GM18873 (cell line): ENCODE results near the gene ROS1.
"Not testable (repeated sequence)": the region's sequence is repeated elsewhere in the genome, so short reads cannot be mapped to it uniquely, and the experiment has no call there.

Experiments
- ATAC-seq: cut with Tn5 transposase; IDR thresholded peaks from one replicate; pipeline ENCODE4 v1.9.1; 2021; ENCODE audit warnings: mild to moderate bottlenecking, moderate library complexity, moderate number of reproducible peaks; ENCODE audit not compliant: unreplicated experiment, low FRiP score

The ROS1 gene

DNA sequence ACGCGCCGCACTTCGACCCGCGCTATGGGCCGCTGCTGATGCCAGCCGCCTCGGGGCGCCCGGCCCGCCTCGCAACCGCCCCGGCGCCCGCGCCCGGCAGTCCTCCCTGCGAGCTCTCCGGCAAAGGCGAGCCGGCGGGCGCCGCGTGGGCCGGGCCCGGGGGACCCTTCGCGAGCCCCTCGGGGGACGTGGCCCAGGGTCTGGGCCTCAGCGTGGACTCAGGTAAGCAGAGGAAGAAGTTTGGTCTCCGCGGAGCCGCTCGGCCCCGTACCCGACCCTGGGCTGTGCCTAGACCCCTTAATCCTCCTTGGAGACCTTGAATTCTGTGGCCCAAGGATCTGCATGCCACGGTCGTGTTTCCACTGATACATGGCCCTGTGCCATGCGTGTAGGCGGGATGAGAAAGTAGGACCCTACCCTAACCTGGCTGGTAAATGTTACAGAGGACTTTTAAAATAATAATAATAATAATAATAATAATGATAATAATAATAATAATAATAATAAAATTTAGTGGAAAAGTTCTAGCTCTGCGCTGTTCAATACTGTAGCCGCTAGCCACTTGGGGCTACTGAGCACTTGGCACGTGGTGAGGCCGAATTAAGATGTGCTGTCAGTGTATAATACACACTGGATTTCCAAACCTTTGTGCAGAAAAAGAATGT is 154.8 kb downstream of the ROS1 start:
- no peak for ATAC-seq

DNA sequence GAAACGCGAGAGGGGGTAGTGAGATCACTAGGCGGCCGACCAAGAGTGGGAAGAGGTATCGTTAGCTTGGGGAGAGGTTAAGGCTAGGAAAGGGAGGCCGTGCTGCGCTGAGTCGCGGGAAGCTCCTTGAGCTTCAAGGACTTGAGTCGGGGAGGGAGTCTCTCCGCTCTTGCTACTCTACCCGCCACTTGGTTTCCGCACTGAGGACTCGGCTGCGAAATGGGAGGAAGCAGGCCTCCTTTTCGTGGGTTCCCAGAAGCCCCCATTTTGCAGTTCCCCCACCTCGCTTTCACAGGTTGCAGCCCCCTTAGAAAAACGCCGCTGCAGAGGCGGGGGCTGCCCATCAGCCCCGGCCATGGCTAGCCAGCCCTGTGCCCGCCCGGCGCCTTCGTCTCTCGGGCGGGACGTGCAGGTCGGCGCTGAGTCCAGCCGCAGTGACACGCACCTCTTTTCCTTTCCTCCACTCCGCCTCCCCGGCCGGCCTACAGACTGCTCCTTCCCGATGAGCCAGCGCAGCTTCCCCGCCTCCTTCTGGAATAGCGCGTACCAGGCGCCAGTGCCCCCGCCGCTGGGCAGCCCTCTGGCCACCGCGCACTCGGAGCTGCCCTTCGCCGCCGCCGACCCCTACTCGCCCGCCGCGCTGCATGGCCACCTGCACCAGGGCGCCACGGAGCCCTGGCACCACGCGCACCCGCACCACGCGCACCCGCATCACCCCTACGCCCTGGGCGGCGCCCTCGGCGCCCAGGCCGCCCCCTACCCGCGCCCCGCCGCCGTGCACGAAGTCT is 155.5 kb downstream of the ROS1 start:
- no peak for ATAC-seq

DNA sequence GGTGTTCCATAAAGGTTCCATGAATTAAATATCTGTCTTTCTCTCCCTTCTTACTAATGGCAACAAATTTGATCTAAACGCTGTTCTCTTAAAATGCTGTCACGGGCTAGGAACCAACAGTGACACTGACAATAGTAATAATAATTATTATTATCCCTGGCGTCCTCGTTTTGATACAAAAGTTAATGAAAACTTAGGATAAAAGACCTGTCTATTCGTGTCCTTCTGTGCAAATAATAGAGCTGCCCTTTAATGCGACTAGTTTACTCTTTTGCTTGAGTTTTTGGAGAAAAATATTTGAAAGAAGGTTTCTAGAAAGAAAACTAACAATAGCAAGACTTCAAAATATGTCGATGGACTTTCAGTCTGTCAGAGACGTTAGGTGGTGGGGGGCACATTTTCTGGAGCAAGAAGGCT is 156.1 kb downstream of the ROS1 start:
- no peak for ATAC-seq

DNA sequence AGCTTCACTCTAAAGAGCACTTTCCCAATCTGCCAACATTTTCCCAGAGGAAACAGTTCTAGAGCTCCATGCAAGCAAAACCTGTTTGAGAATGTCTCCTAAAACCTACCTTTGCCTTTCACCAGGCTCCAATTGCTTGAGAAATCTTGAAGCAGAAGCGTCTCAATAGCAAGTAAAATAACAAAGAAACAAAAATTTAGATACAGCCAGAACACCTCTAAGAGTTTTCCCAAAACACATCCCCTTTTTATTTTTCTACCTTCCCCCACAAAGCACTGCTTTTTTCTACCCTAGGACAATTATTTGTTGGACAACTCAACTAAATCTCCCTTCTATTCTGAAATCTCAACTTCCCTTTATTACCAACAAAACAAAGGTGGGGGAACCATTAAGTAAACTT is 156.8 kb downstream of the ROS1 start:
- no peak for ATAC-seq

DNA sequence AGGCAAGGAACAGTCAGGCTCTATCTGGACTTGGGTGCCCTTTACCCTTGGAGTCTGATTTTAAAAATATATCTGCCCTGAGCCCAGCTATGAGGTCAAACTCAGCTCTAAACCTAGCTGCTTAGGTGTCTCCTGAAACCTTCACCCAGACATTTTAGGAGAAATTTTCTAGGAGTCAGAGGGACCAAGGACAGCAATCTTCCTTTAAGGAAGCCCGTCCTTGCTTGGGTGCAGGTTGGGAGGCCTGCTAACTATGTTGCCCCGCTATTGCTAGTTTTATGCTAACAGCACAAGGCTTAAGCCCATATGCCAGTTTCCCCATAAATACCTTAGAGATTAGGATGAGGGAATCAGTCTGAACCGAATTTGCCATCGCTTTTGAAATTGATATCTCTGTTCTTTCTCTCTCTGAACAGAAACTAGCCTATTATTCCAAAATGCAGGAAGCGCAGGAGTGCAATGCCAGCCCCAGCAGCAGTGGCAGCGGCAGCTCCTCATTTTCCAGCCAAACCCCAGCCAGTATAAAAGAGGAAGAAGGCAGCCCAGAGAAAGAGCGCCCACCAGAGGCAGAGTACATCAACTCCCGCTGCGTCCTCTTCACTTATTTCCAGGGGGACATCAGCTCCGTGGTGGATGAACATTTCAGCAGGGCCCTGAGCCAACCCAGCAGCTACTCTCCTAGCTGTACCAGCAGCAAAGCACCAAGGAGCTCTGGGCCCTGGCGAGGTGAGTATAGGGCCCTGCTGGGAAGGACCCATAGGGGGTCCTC is 157.8 kb downstream of the ROS1 start:
- no peak for ATAC-seq

DNA sequence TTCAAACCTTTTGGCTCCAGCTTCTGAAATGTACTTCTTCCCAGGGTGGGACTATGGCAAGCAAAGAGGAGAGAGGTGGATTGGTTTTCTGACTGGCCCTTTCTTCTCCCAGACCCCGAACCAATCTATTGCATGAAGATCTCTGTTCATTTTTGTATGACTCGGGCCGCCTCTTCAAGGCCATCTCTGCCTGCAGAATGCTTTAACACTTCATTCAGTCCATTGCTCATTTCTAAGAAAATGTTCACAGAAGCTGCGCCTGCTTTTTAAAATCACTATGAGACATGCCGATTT is 158.7 kb downstream of the ROS1 start:
- no peak for ATAC-seq

DNA sequence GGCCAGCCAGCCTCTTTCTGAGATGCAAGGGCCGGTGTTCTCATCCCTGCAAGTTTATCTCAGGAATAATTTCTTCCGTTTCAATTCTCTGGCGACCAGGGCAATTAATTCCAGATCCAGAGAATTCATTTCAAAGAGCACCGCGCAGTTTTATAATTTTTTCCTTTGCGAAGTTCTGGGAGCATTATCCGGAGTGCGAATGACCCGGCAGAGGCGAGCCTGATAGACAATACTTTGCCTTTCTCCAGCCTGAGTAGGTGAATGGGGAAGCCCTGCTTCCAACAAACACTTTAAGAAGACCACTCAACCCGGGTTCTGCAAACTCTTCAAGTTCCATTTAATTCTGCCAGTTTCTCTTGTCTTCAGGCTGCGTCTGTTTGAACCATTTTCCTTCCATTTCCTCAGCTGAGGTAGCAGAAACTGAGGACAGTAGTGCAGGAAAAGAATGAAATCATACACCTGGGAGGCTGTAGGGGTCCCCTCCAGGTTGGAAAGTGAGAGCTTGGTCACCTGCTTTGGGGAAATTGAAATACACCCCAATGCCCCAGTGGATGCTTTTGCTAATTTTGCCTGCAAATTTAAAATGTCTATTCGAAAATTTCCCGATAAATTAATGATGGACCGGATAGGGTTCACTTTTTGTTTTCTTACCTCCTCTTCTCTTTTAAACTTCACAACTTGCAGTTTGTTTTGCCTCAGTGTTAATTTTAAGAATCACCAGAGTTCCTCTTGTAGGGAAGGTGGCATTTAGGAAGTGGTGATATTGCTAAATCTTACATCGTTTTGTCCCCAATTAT is 159.3 kb downstream of the ROS1 start:
- no peak for ATAC-seq

DNA sequence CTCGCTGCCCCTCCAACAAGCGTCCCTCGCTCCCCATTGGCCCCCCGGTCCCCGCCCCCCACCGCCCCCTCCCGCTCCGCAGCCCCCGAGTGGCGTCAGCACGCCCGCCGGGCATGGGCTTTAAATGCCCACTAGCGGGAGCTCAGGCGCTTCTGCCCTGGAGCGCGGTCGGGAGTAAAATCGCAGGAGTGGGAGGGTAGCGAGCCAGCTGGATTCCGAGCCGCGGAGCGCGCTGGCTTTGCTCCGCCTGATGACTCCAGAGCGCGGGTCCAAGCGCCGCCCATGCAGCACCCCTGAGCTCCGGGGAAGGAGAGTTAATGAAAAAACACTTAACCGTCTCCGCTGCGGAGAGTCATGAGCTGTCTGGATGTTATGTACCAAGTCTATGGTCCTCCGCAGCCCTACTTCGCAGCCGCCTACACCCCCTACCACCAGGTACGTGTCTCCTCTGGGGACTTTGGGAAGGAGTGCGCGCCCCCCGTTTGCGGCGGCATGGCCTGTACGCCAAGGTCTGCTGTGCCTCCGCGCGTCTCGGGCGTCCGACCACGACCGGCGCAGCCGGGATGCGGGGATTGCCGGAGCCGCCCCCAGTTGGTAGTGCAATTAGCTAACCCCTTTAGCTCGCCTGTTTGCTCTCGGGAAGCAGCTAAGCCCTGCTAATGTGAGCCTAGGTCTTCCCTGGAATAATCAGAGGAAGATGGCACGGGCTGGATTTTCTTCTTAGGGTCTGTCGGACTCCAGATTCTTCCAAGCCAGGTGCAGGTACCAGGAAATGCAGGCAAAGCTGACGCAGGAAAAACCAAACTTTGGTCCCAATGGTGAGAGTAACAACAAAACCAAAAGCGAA is 160.1 kb downstream of the ROS1 start, which contains the start of gene VGLL2:
Gene VGLL2 (plus strand): TSS at position 149 of the 847 bp plus-strand sequence. CDS start 206 bp downstream, at position 355.
- ATAC-seq, result no peak

DNA sequence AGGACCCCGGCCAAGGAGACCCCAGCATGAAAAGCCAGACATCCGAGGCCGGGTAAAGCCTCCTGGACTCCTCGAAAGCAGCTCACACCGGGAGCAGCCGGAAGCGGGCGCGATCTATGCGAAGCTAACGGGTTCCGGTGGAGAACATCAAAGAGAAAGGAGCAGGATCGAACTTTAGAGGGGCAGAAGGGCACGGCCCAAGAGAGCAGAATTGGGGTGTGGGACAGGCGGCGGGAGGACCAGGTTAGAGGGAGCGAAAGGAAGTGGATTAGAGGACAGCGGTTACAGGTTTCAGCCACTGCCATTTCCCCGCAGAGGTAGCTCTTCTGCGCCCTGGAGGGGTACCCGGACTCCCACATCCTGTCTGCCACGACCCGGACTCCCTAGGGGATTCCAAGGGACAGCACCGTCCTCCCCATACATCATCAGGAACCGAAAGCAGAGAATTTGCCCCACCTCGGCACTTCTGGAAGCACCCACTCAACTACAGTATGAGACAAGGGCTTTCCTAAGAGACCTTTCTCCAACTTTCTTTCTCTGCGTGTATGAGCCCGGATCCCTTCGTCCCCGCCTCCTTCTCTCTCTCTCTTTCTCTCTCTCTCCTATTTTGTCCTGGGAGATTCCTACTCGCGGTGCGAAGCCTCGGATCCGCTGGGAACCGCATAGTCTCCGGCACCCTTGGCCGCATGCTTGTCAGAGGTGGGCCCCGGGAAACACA is 160.9 kb downstream of the ROS1 start:
- ATAC-seq, result no peak

DNA sequence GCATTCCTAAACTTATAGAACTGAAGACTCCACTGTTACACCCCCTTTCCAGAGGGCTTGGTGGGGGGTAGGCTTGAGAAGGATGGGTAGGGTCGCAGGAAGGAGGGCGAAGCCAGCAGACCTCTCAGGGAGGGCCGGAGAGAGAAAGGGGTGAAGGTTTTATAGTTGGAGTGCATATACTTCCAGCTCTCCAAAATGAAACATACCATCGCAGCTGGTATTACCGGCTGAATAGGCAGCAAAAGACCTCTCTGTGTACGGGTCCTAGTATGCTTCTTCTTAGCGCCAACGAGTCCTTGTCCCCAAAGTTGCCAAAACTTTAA is 161.4 kb downstream of the ROS1 start:
- no peak for ATAC-seq

DNA sequence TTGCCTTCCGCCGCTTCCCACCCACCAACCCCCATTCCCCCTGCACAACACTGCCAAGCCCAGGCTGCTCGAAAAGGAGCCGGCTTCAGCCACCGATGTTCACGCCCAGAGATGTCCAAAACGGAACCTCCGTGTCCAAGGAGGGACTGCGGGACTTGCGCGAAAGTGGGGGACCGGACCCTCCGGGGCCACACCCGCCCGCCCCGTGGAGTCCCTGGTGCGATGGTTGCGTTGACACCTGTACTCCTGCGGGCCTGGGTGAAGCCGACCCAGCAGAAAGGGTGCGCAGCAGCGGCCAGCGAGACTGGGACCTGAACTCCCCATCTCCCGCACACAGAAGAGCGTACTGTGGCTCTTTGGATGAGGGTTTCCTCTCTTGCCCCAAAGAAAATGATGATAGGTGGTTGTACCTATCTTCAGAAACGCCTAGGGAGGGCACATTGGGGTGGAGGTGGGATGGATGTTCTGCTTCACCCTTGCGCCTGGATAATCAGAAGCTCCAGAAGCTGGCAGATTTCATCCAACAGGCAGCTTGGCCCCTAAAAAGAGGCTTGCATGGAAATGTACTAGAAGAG is 162.3 kb downstream of the ROS1 start:
- ATAC-seq, result no peak

DNA sequence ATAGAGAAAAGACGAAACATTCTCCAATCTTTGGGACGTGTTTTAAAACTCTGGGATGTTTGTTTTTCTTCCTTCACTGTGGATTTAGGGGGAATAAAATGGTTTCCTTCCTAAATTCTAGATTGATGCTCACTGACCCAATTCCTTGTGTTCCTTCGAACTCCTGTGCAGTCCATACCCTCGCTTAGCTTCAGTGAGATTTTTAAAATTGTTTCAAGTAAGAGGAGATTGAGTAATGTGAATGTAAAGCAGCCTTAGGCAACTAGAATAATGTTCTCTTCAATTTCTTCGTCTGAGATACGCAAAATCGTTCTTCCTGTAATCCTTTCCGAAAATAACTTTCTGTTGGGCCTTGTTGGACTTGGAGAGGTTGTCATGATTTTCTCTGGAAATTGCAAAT is 162.9 kb downstream of the ROS1 start:
- no peak for ATAC-seq

DNA sequence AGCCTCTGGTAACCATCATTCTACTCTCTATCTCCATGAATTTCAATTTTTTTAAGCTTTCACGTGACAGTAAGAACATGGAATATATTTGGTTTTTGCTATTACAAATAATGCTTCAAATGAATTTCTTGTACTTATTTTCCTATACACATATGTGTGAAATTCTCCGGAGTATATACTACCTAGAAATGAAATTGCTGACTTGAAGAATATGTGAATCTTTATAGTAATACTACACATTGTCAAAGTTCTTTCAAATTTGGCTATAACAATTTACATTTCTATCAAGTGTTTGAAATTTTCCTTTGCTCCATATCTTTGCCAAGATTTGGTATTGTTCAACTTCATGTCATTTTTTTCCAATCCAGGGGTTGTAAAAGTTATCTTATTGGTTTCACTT is 172.0 kb downstream of the ROS1 start:
- no peak for ATAC-seq

DNA sequence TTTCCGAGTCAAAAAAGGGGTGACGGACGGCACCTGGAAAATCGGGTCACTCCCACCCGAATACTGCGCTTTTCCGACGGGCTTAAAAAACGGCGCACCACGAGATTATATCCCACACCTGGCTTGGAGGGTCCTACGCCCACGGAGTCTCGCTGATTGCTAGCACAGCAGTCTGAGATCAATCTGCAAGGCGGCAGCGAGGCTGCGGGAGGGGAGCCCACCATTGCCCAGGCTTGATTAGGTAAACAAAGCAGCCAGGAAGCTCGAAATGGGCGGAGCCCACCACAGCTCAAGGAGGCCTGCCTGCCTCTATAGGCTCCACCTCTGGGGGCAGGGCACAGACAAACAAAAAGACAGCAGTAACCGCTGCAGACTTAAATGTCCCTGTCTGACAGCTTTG is 180.8 kb downstream of the ROS1 start:
- ATAC-seq, result not testable (repeated sequence)

DNA sequence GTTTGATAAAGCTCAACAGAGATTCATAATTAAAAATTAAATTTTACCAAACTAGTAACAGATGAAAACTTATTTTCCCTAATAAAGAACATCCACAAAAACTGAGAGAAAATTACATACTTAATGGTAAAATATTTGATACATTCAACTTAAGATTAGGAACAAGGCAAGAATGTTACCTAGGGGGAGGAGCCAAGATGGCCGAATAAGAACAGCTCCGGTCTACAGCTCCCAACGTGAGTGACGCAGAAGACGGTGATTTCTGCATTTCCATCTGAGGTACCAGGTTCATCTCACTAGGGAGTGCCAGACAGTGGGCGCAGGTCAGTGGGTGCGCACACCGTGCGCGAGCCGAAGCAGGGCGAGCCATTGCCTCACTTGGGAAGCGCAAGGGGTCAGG is 181.2 kb downstream of the ROS1 start:
- ATAC-seq, result not testable (repeated sequence)
